H7 (cell line): ENCODE results near the gene XKR3. TPM values are rescaled to one million over a fixed set of nuclear protein-coding genes. Genes with fewer than 3 reads are reported as not detected.
"Not testable (repeated sequence)": the region's sequence is repeated elsewhere in the genome, so short reads cannot be mapped to it uniquely, and the experiment has no call there.

Experiments used
- DNase-seq: peaks from one replicate; pipeline ENCODE4 v3.0.0; 2012
- H3K27me3 ChIP-seq: 2 replicates; pipeline ENCODE4 v1.6.0; 2011; ENCODE audit warnings: mild to moderate bottlenecking, low read length; ENCODE audit not compliant: control insufficient read depth, insufficient read depth
- H3K36me3 ChIP-seq: replicated peaks from 2 replicates; pipeline ENCODE4 v1.5.1; 2011; ENCODE audit warnings: low read length; ENCODE audit not compliant: control insufficient read depth, insufficient read depth
- H3K4me3 ChIP-seq: 2 replicates; pipeline ENCODE4 v1.5.1; 2011; ENCODE audit warnings: low read depth, mild to moderate bottlenecking, control low read depth, low read length, moderate library complexity; ENCODE audit not compliant: insufficient read depth
- total RNA-seq: library from RNA; depleted of rRNA; stranded (reverse); fragments of >200 nt; shearing (Covaris generic); gene quantifications from 2 replicates; pipeline ENCODE4 v1.2.3, GENCODE V29; 2014

Gene XKR3
- total RNA-seq, 1 experiment from 2014 or later, result not detected

DNA sequence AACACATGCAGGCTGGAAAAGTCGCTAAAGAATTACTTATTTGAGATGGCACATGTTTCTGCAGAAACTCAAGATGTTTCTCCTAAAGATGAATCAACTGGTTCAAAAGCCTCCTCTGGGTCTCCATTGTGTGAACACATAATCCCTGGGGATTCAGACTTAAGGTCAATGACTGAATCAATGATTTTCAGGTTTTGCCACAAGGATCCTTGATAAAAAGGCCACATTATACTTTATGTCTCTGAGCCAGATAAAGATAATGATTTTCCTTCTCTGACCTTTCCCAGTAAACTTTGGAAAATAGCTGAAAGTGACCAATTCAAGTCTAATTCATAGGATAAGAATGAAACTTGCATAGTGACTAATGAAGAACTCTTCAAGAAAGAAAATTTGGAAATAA is 2.3 kb upstream of the XKR3 start:
- no peak overlapping the region for H3K4me3 ChIP-seq
- no peaks in the 10 kb centered on the region for H3K27me3 ChIP-seq
- DNase-seq, result no peak
- no peaks in the 10 kb centered on the region for H3K36me3 ChIP-seq

DNA sequence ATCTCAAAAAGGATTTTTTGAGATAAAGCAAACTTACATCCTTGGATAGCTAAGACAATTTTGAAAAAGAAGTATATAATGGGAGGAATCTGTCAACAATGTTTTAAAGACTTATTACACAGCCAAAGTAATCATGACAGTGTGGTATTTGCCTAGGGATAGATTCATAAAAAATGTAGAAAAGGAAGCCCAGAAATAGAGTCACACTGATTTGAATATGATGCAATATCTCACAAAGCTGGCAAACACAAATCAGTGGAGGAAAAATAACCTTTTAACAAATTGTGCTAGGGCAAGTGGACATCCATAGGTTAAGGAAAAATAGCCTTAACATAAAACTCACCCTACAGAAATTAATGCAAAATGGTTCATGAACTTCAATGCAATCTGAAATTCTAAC is 6.0 kb downstream of the XKR3 start:
- DNase-seq, result no peak
- H3K27me3 ChIP-seq, result no peaks in the 10 kb centered on the region
- no peak overlapping the region for H3K4me3 ChIP-seq
- no peaks in the 10 kb centered on the region for H3K36me3 ChIP-seq

DNA sequence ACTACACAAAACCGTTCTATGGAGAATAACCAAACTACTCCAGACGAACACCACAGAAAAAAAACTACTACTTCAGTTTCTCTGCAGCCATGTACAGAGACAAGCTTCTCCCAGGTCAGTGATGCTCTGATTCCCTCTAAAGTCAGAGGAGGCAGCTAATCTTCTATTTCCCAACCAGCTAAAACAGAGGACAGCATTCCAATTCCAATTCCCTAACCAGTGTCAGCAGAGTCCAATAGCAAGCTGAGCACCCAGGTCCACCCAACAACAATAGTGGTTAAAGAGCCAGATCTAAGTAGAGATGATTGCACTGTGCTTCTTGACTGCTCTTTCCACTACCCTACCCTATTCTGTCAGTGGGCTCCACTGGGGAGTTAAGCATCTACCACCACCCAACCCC is 6.7 kb downstream of the XKR3 start:
- H3K27me3 ChIP-seq, result no peaks in the 10 kb centered on the region
- DNase-seq, result no peak
- H3K4me3 ChIP-seq, result no peak overlapping the region
- H3K36me3 ChIP-seq, result no peaks in the 10 kb centered on the region

DNA sequence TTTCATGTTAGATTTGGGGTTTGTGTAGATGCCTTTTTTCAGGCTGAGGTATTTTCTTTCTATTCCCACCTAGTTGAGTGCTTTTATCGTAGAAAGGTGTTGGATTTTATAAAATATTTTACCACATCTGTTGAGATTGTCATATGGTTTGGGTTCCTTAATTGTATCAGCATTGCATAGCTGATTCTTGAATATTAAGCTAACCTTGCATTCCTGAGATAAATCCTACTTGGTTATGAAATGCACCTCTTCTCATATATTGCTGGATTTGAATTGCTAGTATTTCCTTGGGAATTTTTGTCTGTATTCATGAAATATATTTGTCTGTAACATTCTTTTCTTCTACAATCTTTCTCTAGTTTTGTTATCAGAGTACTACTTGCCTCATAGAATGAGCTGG is 10.1 kb downstream of the XKR3 start:
- DNase-seq, result no peak
- H3K27me3 ChIP-seq, result no peaks in the 10 kb centered on the region
- no peak overlapping the region for H3K4me3 ChIP-seq
- no peaks in the 10 kb centered on the region for H3K36me3 ChIP-seq

DNA sequence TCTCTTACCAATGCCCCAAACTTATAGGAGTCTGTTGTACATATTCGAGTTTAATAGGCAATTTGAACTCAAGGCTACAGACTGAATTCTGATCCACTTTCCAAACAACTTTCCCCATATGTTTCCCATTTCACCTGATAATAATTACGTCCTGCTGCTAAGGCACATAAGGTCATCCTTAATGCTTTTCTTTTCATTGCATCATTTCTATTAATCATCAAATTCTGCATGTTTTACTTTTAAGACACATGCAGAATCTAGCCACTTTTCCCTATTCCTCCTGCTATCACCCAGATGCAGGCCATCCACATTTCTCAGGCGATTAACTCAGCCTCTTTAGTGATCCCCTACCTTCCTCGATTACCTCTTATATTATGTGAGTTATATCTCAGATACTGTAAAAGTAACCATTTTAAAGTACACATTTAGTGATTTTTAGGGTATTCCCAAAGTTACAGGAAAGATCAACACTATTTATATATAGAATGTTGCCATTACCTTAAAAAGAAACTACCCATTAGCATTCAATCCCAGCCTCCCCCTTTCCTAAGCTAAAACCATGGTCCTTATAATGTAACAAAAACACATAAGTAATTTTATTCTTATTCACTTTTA is 14.9 kb downstream of the XKR3 start:
- Histone ChIP-seq H3K27me3 (no peaks in the 10 kb centered on the region), H3K4me3 (no peak overlapping the region), H3K36me3 (no peaks in the 10 kb centered on the region)
- no peak for DNase-seq

DNA sequence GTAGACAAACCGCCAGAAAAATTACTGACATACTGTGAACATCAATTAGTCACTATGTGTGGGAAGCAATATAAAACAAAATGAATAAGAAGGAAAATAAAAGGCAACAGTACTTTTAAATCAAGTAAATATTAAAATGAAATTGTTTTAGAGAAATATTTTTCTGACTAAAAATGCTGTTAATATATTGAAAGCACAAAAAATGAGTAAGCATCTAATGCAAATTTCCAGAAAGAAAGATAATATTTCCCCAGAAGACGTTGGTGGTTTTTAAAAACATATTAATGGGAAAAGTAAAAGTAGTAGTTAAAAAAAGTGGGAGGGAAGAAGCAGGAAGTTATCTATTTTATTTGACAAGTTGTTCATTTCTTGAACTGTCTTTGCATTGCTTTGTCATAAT is 16.5 kb downstream of the XKR3 start:
- DNase-seq, result no peak

DNA sequence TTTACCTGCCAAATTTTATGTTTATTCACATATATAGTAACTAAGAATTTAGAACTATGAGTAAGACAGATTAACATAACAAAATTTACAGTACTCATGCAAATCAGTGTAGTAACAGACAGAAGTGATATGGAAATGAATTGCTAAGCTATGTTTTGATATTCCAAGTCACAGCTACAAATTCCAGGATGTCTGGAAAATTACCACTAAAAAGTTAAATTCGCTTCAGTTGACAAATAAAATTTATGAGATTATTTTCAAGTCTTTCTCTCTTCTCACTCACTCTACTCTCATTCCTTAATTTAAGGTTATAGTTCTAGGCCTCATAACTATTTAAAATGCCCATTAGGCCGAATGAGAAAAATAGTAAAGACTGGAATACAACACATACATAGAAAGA is 18.1 kb downstream of the XKR3 start:
- H3K27me3 ChIP-seq, result no peaks in the 10 kb centered on the region
- H3K36me3 ChIP-seq, result no peaks in the 10 kb centered on the region
- no peak overlapping the region for H3K4me3 ChIP-seq
- no peak for DNase-seq

More for the DNA sequence above, 16.5 kb downstream of the XKR3 start:
- Histone ChIP-seq H3K27me3 (no peaks in the 10 kb centered on the region), H3K4me3 (no peak overlapping the region), H3K36me3 (no peaks in the 10 kb centered on the region)

DNA sequence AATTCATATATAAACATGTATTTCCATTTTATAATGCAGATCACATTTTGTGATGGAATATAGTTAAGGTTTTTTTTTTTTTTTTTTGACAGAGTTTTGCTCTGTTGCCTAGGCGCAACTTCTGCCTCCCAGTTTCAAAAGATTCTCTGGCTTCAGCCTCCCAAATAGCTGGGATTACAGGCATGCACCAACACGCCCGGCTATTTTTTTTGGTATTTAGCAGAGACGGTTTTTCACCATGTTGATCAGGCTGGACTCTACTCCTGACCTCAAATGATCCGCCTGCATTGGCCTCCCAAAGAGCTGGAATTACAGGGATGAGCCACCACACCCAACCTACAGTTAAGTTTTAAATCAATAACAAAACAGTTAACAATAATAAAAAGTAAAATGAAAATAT is 18.8 kb downstream of the XKR3 start:
- no peak for DNase-seq
- Histone ChIP-seq H3K36me3 (no peaks in the 10 kb centered on the region), H3K4me3 (no peak overlapping the region), H3K27me3 (no peaks in the 10 kb centered on the region)

DNA sequence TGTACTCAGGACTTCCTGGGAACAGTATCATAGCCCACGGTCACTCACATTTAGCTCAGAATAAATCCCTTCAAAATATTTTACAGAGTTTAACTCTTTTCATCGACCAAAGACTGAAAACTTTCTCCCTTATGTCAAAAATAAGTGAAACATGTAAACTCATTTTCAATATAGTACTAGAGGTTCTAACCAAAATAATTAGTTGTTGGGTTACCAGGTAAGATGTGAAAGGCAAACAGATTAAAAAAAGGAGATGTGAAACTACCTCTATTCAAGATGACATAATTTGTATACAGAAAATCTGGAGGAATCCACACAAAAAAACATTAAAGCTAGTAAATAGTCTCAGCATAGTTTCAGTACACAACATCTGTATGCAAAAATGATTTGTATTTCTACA is 20.3 kb downstream of the XKR3 start:
- no peaks in the 10 kb centered on the region for H3K36me3 ChIP-seq
- H3K4me3 ChIP-seq, result no peak overlapping the region

DNA sequence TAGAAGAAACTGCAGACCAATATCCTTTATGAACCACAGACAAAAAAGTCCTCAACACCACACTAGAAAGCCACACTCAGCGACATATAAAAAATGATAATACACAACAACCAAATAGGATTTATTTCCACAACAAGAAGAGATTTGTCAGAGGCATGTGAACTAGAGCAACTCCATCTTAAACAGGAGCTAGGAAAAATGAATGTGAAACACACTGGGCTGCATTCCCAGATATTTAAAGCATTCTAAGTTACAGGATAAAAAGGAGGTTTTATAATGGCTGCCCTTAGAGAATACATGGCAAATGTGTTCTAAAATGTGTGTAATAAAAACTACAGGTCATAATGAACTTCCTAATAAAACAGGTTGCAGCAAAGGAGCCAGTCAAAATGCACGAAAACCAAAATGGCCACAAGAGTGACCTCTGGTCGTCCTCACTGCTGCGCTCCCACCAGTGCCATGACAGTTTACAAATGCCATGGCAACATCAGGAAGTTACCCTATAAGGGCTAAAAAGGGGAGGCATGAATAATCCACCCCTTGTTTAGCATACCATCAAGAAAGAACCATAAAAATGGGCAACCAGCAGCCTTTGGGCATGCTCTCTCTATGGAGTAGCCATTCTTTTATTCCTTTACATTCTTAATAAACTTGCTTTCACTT is 21.8 kb downstream of the XKR3 start:
- Histone ChIP-seq H3K4me3 (no peak overlapping the region), H3K36me3 (no peaks in the 10 kb centered on the region), H3K27me3 (no peaks in the 10 kb centered on the region)
- DNase-seq, result no peak

More for the DNA sequence above, 20.3 kb downstream of the XKR3 start:
- DNase-seq, result no peak
- no peaks in the 10 kb centered on the region for H3K27me3 ChIP-seq

DNA sequence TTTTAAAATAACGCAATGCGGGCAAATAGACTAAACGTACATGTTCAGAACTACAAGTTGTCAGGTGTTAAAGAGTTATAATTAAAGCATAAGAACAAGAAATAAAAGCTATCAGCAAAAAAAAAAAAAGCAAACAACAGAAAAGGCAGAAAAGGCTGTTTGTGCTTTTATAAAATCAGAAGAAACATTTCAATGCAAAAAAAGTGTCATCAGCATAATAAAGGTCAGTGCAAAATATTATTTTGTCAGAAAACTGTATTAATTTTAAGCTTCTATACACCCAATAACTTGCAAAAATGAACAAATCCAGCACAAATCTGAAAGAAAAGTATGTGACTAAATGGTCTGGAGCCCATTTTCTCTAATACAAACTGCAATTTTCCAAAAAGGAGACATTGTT is 23.6 kb downstream of the XKR3 start:
- no peaks in the 10 kb centered on the region for H3K27me3 ChIP-seq
- no peak for DNase-seq
- H3K4me3 ChIP-seq, result no peak overlapping the region
- no peaks in the 10 kb centered on the region for H3K36me3 ChIP-seq

DNA sequence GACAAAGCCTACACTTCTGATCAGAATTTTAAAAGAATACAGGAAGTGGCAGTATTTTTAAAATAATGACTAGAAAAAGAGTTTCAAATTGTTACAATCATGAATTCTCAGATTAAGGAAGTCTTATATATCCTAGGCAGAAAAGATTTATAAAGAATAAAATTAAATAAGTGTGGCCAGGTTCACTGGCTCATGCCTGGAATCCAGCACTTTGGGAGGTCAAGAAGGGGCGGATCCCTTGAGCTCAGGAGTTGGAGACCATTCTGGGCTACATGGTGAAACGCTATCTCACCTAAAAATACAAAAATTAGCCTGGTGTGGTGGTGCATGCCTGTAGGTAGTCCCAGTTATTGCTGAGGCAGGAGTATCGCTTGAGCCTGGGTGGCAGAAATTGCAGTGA is 24.1 kb downstream of the XKR3 start:
- Histone ChIP-seq H3K27me3 (no peaks in the 10 kb centered on the region), H3K36me3 (no peaks in the 10 kb centered on the region), H3K4me3 (no peak overlapping the region)
- no peak for DNase-seq

DNA sequence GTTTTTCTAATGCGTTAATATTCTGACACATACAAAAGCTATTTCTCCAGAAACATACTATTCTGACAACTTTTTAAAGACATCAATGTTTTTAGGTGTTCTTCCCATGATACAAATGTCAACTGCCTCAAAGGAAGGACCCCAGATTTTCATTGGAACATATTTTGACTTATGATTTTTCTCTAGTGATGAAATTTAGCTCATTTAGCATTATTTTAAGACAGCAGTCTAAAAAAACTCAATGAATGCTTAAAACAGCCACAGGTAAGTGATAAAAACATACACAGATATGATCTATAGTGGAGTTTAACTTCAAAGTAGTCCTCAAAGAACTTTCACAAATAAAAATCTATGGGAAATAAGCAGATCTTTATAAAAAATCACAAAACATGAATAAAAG is 24.9 kb downstream of the XKR3 start:
- Histone ChIP-seq H3K4me3 (no peak overlapping the region), H3K27me3 (no peaks in the 10 kb centered on the region)

DNA sequence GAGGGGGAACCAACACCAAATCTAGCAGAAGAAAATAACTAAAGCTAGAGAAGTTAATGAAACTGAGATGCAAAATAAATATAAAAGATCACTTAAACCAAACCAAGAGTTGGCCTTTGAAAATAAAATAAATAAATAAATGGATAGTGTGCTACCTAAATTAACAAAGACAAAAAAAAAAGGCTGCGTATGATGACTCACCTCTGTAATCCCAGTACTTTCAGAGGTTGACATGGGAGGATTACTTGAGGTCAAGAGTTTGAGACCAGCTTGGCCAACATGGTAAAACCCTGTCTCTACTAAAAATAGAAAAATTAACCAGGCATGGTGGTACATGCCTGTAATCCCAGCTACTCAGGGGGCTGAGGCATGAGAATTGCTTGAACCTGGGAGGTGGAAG is 29.7 kb downstream of the XKR3 start:
- not testable (repeated sequence) for DNase-seq, H3K4me3 ChIP-seq, H3K27me3 ChIP-seq, H3K36me3 ChIP-seq

More for the DNA sequence above, 24.9 kb downstream of the XKR3 start:
- no peaks in the 10 kb centered on the region for H3K36me3 ChIP-seq
- DNase-seq, result no peak

DNA sequence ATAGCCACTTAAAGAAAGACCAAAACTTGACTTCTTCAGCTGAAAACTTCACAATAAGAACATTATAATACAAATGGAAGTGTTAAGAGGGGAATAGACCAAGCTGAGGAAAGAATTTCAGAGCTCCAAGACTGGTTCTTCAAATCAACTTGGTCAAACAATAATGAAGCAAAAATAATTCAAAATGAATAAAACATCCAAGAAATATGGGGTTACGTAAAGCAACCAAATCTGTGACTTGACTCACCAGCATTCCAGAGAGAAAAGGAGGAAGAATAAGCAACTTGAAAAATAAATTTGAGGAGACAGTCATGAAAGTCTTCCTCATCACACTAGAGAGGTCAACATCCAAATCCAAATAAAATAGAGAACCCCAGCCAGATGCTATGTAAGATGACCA is 31.4 kb downstream of the XKR3 start:
- no peak for DNase-seq
- Histone ChIP-seq H3K36me3 (no peaks in the 10 kb centered on the region), H3K27me3 (no peaks in the 10 kb centered on the region), H3K4me3 (no peak overlapping the region)
